NCI-H2029 treated with DMSO at 0.1 percent for 48 hours (cell line): ENCODE data around the gene CCNT2.
"Not testable (repeated sequence)": the region's sequence is repeated elsewhere in the genome, so short reads cannot be mapped to it uniquely, and the experiment has no call there.

ENCODE experiments used
- DNase-seq: peaks from one replicate; lab custom pipeline; 2025; lab: John Stamatoyannopoulos, UW

CCNT2 gene

DNA sequence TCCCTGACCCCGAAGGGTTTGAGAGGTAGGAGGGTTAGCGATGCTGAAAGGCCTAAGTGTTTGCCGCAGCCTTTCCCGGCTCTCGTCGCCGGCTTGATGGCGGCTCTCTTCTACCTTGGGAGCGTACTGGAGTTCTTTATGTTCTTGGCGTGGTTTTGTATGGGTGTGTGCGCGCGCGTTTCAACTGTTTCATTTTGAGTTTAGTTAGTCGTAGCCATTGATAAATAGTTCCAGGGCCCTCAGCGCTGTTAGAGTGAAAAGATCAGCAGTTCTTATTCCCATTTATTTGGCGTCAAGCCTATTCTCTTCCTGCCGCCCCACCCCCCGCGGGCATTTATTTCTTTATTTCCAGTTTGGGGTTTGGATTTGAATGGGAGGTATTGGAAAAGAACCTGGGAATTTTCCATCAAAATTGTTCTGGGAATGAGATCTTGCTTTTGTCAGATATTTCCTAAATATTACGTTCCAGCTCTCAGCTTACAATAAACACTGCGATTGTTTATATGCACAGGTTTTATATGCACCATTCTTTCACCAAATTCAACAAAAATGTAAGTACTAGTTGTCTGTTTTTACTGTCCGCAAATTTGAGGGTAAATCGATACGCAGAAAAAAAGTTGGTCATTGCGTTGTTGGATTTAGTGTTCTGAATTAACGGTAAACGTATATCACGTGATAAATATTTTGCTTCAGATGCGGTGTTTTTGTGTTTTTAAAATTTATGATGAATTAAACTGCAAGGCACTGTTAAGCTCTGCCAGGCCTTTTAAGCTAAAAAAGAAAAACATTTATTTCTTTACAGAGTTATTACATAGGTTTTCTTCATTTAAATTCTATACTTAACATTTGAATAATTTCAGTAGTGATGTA lies 954 bp downstream of the CCNT2 start:
- DNase-seq, result peak; percentile 10

DNA sequence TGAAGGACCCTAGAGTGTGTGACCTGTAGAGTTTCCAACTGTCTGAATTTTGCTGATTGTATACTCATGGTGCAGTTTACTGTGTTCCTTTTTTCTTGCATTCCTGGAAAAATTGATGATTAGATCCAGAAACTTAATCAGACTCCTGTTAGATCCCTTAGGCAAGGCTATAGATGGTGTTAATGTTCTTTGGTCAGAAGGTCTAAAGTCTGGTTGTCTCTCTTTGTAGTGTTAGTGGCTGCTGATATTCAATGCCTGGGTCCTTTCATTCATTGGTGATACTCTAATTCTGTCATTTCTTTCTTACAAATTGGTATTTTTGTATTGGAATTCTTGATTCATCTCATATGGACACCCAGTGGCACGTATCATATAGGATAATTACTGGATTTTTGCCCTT lies 6.3 kb downstream of the CCNT2 start:
- no peak for DNase-seq

DNA sequence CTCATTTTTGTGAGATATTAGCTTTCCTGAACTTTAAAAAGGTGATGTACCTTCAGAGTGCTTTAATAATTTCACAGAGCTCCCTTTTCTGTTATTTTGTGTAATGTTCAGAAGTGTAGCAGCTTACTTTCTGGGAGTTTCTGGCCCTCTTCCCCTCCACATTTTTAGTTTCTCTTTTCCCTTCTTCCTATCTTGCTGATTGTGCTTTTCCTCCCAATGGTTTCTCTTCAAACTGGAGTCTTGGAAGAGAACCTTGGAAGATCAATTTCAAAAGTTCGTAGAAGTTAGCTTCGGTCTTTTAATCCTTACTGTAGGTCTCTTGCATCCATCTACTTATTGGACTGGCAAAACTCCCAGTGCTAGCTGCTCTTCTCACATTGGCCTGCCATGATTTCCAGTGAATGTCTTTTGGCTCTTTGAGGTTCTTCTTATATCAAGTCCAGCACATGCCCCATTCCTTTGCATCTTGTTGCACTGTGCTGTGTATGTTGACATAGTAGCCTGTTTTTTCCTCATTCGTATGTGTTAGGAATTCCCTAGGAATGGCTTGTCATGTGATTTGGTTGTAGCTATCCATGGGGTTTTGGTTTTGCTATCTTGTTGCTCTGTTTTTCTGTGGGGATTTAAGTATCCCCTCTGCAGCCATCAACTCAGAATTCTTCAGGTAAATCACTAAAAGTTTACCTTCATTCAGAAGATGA lies 7.8 kb downstream of the CCNT2 start:
- DNase-seq, result no peak

DNA sequence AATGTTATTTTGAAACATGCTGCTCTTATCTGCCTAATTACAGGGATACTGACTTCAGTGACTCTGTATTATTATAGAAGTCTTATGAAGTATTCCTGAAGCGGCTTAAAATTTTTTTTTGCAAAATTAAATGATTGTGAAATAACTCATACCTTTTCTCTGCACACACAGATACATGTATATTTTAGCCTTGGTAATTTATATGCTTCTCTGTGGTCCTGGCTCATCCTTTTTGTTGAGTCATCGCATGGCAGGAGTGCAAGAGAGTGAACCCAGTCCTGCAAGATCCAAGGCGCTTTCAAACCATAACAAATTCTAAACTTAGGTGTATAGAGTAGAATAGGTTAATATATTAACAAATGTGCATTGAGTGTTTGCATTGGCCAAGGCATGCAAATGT lies 8.6 kb downstream of the CCNT2 start:
- no peak for DNase-seq

DNA sequence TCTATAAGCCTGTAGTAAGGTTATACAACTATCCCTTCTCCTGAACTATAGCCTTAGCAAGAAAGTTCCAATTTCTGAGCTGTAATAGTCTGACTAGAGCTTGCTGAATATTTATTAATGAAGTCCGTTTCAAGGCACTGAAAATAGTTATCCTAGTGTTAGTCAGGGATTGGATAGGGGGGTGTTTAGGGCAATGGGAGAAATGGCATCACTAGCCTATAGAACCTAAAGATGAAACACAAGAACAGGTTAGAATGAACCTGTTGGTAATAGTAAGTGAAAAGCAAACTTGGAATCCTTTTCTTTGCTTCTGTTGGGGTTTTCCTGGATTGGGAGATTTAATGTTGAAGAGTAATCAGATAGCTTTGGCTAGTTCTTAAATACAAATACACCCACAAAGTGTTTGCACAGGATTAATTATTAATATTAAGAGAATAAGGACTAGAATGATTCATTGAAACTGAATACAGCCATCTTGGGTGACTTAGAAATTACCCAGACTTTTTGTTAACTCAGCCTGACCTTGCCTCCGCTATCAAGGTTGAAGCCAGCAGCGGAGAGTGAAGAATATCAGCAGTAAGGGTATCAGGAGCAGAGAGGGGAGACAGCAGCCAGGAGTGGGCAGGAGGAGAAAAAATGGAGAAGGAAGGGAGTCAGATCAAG lies 14.4 kb downstream of the CCNT2 start:
- no peak for DNase-seq

DNA sequence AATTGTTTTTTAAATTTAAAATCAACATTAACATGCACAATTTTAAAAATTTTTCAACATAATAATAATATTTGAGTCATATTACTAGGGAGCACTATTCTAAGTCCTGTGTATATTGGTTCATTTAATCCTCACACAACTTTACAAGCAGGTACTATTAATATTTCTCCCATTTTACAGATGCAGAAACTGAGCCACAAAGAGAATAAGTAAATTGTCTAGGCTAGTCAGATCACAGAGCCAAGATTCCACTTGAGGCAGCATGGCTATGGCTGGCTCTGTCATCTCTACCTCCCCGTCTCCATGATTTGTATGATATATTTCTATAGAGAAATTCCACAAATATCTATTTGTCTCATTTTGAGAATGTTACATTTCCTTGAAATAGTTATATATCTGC lies 15.1 kb downstream of the CCNT2 start:
- no peak for DNase-seq

DNA sequence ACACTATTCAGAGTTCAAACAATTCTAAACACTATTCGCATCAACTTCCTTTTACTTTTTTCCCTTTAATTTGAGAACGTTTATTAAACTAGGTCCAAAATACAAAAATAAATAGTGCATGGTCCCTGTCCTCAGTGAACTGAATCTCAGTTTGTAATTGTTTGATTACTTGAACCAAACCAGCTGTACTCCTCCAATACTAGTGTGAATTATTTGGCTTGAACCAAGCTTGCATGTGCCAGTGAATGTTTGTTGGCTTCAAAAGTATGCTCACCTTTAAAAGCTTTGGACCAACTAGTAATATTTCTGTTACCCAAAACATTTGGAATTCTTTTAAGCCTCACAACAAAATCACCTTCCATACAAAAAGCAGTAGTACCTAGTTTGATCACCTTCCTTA lies 15.5 kb downstream of the CCNT2 start:
- DNase-seq, result no peak

DNA sequence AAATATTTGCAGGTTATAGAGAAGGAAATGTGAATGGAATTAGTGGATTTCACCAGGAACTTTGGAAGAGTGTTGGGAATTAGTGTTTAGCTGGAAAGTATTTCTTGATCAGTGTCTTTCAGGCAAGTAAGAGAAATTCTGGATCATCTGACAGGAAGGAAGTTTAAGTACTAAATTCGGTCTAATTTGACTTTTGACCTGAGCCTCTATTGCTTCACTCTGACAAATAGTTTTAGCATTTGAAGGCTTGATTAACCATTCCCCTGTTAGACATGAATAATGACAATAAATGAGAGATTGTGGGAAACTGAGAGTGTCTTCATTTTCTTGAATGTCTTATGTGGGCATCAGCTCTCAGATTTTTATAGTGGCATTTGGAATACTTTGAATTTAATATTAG lies 16.0 kb downstream of the CCNT2 start:
- DNase-seq, result no peak

DNA sequence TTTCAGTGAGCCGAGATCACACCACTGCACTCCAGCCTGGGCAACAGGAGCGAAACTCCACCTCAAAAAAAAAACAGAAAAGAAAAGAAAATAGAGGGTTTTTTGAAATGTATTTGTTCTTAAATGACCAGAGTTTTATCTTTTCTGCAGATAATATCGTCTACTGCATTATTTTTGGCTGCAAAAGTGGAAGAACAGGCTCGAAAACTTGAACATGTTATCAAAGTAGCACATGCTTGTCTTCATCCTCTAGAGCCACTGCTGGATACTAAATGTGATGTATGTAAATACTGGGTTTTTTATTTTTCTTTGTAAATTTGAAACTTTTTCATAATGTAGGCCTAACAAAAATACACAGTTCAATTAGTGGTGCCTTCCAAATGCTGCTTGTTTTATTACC lies 18.1 kb downstream of the CCNT2 start:
- DNase-seq, result no peak

DNA sequence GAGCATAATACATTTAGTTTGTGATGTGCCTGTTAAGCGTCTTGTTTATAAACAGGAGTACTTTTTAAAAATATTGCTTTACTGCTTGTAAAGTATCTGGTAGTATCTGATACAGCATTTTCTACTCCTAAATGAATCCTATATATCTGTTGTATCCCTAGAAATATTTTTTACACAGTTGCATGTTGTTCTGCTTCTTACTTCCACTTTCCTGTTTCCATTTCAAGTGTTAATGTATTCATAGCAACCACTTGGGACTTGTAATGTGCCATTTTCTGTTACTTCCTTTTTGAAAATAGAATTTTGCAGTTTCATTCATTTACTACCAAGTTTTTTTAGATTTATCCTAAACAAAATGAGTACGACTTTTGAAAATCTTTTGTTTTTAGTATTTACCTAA lies 24.9 kb downstream of the CCNT2 start:
- no peak for DNase-seq

DNA sequence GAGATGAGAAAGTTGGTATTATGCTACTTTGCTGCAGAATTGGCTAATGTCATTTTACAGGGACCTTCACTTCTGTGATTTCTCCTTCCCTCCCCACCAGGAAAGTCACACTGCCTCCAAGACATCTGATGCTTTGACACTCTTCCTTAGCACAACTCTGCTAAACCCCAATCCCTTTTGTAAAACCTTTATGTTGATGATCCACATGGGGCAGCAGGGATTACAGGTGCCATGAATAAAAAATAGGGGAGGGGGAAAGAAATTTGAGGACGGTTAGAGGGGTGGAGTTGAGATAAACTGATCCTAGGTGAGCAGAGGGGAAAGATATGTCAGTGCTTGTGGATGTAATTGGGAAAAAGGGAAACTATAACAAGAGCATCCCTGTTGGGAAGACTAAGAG lies 26.4 kb downstream of the CCNT2 start:
- no peak for DNase-seq

DNA sequence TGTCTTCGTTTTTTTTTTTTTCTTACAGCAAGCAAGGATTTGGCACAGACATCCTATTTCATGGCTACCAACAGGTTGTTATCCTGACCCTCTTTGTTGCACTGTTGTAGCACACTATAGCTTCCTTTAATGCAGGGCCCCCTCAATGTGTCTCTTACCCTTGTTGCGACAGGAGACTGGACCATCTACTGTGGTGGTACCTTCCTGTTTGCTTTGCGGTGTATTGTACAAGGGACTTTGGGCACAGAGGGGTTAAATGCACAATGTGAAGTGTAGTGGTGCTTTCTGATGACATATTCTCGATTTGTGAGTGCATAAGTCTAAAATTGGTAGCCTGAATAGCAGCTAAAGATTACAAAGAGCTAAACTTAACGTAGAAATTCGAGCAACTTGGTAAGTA lies 27.5 kb downstream of the CCNT2 start:
- DNase-seq, result no peak

DNA sequence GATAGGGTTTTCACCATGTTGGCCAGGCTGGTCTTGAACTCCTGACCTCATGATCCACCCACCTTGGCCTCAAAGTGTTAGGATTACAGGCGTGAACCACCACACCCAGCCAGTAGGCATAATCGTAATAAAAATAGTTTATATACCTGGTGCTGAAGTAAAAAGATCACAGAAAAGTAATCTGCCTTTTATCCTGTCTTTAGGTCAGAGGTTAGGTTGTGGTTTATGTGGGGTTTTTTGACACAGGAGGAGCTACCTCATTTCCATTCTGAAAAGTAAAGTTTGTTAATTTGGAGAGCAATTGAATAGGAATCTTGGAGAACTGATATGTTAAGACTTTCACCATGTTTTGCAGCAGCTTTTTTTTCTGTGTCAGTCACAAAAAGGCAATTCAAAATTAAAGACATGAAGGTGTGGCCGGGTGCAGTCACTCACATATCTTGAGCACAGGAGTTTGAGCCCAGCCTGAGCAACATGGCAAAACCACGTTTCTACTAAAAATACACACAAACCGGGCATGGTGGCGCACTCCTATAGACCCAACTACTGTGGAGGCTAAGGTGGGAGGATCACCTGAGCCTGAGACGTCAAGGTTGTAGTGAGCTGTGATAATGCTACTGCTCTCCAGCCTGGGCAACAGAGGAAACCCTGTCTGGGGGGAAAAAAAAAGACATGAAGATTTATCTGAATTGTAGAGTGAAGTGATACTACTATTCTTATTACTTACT lies 31.5 kb downstream of the CCNT2 start:
- DNase-seq, result no peak

DNA sequence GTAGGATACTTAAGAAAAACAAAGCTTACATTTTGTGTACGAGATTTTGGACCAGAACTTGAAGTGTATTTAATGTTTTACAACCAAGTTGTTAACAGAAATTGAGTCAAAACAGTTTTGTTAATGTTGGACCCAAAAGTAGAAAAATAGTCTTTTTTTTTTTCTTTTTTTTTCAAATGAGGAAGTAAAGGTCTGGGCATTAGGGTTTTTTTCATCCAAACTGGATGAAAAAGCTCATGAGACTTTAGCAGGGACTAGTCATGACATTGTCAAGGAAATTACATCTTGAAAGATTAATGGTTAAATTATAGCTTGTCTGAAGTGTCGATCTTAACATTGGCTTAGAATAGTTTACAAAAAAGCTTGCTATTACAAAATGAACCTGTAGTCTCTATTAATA lies 32.3 kb downstream of the CCNT2 start:
- DNase-seq, result no peak

DNA sequence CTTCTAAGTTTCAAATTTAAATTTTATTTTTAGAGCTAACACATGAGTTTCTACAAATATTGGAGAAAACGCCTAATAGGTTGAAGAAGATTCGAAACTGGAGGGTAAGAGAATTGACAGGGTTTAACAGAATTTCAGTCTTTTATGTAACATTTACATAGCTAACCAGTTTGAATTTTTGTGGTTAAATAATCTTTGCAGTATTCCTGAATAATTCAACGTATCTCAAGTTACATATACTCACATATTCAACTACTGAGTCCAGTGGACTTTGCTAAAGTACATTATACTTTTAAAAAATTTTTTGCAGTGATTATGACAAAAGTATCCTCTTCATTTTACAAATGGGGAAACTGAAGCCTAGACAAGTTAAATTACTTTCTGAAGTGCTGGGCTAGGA lies 34.0 kb downstream of the CCNT2 start:
- DNase-seq, result no peak

DNA sequence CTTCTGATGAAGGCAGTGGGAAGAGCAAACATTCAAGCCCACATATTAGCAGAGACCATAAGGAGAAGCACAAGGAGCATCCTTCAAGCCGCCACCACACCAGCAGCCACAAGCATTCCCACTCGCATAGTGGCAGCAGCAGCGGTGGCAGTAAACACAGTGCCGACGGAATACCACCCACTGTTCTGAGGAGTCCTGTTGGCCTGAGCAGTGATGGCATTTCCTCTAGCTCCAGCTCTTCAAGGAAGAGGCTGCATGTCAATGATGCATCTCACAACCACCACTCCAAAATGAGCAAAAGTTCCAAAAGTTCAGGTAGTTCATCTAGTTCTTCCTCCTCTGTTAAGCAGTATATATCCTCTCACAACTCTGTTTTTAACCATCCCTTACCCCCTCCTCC lies 35.4 kb downstream of the CCNT2 start:
- DNase-seq, result no peak

DNA sequence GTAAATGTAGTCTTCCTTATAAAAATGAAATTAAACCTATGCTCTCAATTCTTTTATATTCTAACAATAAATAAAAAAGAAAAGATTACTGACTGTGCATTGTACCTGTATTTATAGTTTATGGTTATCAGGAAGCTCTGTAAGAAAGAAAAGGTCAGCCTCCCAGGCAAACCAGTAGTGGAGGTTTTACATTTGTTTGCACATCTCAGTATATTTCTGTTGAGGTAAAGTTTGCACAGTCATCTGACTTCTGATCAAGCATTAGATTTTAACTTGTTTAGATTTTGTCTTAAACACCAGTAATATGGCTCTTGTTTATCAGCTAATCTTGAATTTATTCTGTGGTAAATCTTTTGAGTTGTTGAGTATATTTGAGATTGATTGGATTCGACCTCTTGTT lies 37.1 kb downstream of the CCNT2 start:
- no peak for DNase-seq

DNA sequence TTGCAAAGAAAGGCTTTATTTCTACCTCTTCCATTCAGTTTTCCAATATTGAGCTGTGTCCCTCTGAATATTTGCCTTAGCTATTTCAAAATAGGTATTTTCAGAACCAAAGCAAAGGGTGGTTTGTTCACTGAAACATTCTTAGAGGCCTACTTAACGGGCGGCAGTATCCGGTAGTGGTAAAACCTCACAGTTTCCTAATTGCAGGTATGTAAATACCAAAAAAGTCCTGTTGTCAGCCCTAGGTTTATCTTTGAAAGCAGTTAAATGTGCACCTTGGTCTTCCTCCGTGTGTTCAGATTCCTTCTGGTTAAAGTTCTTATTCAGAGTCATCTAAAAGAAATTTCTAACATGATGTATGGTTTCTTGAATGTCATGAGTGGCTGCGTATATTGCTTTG lies 38.9 kb downstream of the CCNT2 start:
- no peak for DNase-seq

DNA sequence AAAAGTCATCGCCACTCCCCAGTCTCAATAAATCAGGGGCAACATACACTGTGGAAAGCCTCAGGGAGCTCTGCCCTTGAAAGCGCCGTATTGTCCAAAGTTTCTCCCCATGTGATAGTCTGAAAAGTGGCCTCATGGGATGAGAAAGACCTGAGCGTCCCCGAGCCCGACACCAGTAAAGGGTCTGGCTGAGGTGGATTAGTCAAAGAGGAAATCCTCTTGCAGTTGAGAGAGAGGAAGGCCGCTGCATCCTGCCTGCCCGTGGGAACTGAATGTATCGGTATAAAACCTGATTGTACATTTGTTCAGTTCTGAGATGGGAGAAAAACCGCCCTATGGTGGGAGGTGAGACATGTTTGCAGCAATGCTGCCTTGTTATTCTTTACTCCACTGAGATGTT lies 48.5 kb downstream of the CCNT2 start:
- DNase-seq, result not testable (repeated sequence)

DNA sequence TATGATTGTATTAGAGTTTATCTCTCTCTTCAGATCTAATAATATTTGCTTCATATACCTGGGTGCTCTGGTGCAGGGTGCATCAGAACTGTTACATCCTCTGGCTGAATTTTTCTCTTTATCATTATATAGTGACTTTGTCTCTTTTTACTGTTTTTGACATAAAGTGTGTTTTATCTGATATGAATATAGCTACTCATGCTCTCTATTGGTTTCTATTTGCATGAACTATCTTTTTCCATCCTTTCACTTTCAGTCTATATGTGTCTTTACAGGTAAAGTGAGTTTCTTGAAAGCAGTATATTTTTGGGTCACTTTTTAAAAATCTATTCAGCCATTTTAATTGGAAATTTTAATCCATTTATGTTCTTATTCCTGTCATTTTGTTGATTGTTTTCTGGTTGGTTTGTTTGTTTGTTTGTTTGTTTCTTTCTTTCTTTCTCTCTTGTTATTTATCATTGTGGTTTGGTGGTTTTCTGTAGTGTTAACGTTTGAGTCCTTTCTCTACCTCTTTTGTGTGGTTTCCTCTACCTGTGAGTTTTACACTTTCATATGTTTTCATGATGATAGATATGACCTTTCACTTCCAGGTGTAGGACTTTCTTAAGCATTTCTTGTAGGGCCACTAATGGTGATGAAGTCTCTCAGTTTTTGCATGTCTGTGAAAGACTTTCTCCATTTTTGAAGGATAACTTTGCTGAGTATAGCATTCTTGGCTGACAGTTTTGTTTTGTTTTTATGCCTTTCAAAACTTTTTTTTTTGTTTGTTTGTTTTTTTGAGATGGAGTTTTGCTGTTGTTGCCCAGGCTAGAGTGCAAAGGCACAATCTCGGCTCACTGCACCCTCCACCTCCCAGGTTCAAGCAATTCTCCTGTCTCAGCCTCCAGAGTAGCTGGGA lies 54.9 kb downstream of the CCNT2 start:
- DNase-seq, result no peak

DNA sequence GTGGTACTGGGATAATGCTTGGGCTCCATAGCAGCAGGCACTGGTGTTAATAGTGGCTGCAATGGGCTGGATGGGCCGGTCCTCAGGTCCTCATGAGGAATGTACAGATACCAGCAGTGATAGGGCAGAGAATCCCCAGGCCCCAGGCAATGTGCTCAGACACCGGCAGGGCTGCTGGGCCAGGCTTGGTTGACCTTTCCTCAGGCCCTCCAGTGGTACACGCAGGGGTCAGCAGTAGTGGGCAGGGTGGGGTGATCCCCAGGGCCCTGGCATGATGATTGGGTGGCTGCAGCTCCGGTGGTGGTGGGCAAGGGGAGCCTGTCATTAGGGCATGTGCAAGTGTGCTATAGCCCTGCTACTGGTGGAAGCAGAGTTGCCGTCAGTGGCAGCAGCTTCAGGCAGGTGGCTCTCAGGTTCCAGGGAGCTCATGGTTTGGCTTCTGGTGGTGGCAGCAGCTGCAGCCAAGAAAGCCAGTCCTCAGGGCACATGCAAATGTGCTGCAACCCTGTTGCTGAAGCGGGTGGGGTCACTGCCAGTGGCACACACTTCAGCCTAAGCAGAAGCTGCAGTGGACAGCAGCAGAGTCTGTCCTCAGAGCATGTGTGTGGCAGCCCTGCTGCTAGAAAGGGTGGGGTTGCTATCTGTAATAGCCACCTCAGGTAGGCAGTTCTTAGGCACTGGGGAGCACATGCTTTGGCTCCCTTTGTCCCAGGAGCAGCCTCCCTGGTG lies 56.8 kb downstream of the CCNT2 start:
- no peak for DNase-seq
